GM12878 (cell line): Measurements from ENCODE around the gene ATXN2. TPM values are rescaled to one million over a fixed set of nuclear protein-coding genes. Genes with fewer than 3 reads are reported as not detected.

Source experiments
- BHLHE40 ChIP-seq, 2 experiments: fragments of 450-650 bp in 1 of 2; IDR thresholded peaks; 2 replicates each; pipeline ENCODE4 v1.6.1; 2011 to 2017; ENCODE audit warnings: low read depth in 2 of 2, borderline replicate concordance in 1 of 2, improper control_type of control experiment in 1 of 2, low read length in 1 of 2, mild to moderate bottlenecking in 1 of 2
- BMI1 ChIP-seq: fragments of 450-650 bp; IDR thresholded peaks from 2 replicates; pipeline ENCODE4 v1.6.1; 2016; ENCODE audit warnings: mild to moderate bottlenecking, moderate library complexity, borderline replicate concordance
- EGR1 ChIP-seq, 2 experiments: IDR thresholded peaks; 1 replicate in 1 of 2; 2 replicates in 1 of 2; pipeline ENCODE4 v1.6.1; 2011 to 2012; ENCODE audit warnings: low read depth in 2 of 2, low read length in 2 of 2, borderline replicate concordance in 1 of 2, mild to moderate bottlenecking in 1 of 2, moderate library complexity in 1 of 2
- HCFC1 ChIP-seq: fragments of 150-350 bp; IDR thresholded peaks from 2 replicates; pipeline ENCODE4 v1.6.1; 2014; ENCODE audit warnings: low read length
- MYC ChIP-seq: IDR thresholded peaks from 2 replicates; pipeline ENCODE4 v1.6.1; 2011; ENCODE audit warnings: mild to moderate bottlenecking, low read length, moderate library complexity, inconsistent platforms; ENCODE audit not compliant: insufficient read depth, insufficient replicate concordance, insufficient read length, severe bottlenecking
- NFYB ChIP-seq: IDR thresholded peaks from 2 replicates; pipeline ENCODE4 v1.6.1; 2011; ENCODE audit warnings: low read depth, mild to moderate bottlenecking, low read length, improper control_type of control experiment, moderate library complexity; ENCODE audit not compliant: insufficient read depth
- NR2C2 ChIP-seq: IDR thresholded peaks from 2 replicates; pipeline ENCODE4 v1.6.1; 2011; ENCODE audit warnings: borderline replicate concordance, low read depth; ENCODE audit not compliant: control insufficient read depth, insufficient read length
- NR2F1 ChIP-seq: fragments of 450-650 bp; conservative IDR thresholded peaks from 2 replicates; pipeline ENCODE4 v1.6.1; 2017; ENCODE audit warnings: mild to moderate bottlenecking
- RELA ChIP-seq: fragments of 450-650 bp; IDR thresholded peaks from 2 replicates; pipeline ENCODE4 v1.8.0; 2014; ENCODE audit warnings: borderline replicate concordance; ENCODE audit not compliant: partially characterized antibody
- SMC3 ChIP-seq: IDR thresholded peaks from 2 replicates; pipeline ENCODE4 v1.6.1; 2011; ENCODE audit warnings: low read length, improper control_type of control experiment, borderline replicate concordance
- TARDBP ChIP-seq: IDR thresholded peaks from 2 replicates; pipeline ENCODE4 v1.6.1; 2016; ENCODE audit warnings: borderline replicate concordance
- ZNF24 ChIP-seq: fragments of 450-650 bp; IDR thresholded peaks from 2 replicates; pipeline ENCODE4 v1.6.1; 2017; ENCODE audit warnings: antibody characterized with exemption, mild to moderate bottlenecking
- polyA plus RNA-seq, 11 experiments: library from polyadenylated mRNA; depleted of rRNA in 4 of 11; unstranded in 6 of 11; stranded (reverse) in 5 of 11; fragments of >200 nt; fragmentation: Nextera tagmentation in 4 of 11; fragmentation: Illumina TruSeq in 1 of 11; extraction: Ambion mirVana in 4 of 11; extraction: Trizol in 1 of 11; gene quantifications; 1 replicate in 1 of 11; 2 replicates in 10 of 11; pipeline versions ENCODE4 v1.2.1 to v1.2.3, GENCODE V29; 2011 to 2016; ENCODE audit warnings: inconsistent platforms in 2 of 11, missing spikeins in 2 of 11, low read depth in 1 of 11
- total RNA-seq, 4 experiments: library from RNA; depleted of rRNA in 3 of 4; stranded (reverse); fragments of >200 nt in 3 of 4; fragmentation: Illumina TruSeq in 1 of 4; extraction: Trizol in 1 of 4; gene quantifications; 2 replicates each; pipeline versions ENCODE4 v1.2.1 to v1.2.3, GENCODE V29; 2013 to 2021
- TF ChIP-seq, protein P1 (sequence below): IDR thresholded peaks from 2 replicates; pipeline ENCODE4 v1.6.1; 2012; ENCODE audit warnings: mild to moderate bottlenecking, low read depth, low read length
- TF ChIP-seq, protein P2 (sequence below): fragments of 450-650 bp; IDR thresholded peaks from 2 replicates; pipeline ENCODE4 v1.6.1; 2018; ENCODE audit warnings: borderline replicate concordance, mild to moderate bottlenecking; ENCODE audit not compliant: partially characterized antibody
- TF ChIP-seq, protein P3 (sequence below): IDR thresholded peaks from 2 replicates; pipeline ENCODE4 v1.6.1; 2012; ENCODE audit warnings: low read depth, low read length, improper control_type of control experiment
- TF ChIP-seq, protein P4 (sequence below): fragments of 450-650 bp; IDR thresholded peaks from 2 replicates; pipeline ENCODE4 v1.6.1; 2017; ENCODE audit warnings: mild to moderate bottlenecking
- TF ChIP-seq, protein P5 (sequence below): IDR thresholded peaks from 2 replicates; pipeline ENCODE4 v1.6.1; 2012; ENCODE audit warnings: low read depth, low read length, improper control_type of control experiment

The ATXN2 gene
- total and polyA plus RNA-seq, 10 of the 15 experiments (the other 5 are each of a cell fraction or from before 2014, with no cell fraction given) = 8.8 to 31.5 (median 19.0) TPM

DNA sequence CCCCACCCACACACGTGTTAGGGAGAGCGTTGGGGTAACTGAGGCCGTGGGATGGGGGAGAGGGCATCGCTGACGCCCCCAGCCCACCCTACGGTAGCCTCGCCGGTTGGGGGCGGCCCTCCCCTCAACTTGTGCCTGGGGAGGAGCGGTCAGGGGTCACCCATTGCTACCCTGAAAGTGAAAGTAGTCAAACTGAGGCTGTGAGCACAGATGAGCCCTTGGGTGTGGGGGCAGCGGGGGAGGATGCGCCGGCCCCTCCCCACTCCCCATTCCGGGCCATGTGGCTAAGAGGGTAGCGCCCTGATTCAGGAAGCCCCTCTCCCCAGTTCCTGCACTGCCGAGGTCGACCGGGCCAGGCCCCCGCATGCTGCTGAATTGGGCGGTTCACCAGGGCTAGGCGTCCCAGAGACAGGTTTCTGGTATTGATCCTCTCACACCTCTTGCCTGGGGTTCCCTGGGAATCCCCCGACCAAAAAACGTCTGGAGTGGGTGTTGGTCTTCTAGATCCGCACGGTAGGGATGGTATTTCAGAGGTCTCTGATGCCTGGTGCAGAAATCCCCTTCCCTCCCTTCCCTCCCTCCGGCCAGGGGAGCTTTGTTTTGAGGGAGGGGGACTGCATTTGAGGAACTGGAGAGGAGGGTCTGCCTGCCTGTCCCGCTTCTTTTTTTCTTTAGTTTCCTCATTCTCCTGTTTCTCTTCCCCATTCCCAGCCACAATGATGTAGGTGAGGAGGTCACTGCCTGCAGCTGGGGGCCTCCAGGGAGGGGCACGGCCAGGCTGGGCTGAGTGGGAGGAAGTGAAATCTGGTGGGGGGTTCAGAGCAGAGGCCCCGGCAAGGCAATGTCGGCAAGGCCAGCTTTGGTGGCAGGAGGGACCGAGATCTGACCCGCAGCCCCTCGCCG, 192.4 kb downstream of the ATXN2 start (continued):
- TF ChIP-seq, protein P1, sequence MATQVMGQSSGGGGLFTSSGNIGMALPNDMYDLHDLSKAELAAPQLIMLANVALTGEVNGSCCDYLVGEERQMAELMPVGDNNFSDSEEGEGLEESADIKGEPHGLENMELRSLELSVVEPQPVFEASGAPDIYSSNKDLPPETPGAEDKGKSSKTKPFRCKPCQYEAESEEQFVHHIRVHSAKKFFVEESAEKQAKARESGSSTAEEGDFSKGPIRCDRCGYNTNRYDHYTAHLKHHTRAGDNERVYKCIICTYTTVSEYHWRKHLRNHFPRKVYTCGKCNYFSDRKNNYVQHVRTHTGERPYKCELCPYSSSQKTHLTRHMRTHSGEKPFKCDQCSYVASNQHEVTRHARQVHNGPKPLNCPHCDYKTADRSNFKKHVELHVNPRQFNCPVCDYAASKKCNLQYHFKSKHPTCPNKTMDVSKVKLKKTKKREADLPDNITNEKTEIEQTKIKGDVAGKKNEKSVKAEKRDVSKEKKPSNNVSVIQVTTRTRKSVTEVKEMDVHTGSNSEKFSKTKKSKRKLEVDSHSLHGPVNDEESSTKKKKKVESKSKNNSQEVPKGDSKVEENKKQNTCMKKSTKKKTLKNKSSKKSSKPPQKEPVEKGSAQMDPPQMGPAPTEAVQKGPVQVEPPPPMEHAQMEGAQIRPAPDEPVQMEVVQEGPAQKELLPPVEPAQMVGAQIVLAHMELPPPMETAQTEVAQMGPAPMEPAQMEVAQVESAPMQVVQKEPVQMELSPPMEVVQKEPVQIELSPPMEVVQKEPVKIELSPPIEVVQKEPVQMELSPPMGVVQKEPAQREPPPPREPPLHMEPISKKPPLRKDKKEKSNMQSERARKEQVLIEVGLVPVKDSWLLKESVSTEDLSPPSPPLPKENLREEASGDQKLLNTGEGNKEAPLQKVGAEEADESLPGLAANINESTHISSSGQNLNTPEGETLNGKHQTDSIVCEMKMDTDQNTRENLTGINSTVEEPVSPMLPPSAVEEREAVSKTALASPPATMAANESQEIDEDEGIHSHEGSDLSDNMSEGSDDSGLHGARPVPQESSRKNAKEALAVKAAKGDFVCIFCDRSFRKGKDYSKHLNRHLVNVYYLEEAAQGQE = no peak
- TF ChIP-seq, protein P2, sequence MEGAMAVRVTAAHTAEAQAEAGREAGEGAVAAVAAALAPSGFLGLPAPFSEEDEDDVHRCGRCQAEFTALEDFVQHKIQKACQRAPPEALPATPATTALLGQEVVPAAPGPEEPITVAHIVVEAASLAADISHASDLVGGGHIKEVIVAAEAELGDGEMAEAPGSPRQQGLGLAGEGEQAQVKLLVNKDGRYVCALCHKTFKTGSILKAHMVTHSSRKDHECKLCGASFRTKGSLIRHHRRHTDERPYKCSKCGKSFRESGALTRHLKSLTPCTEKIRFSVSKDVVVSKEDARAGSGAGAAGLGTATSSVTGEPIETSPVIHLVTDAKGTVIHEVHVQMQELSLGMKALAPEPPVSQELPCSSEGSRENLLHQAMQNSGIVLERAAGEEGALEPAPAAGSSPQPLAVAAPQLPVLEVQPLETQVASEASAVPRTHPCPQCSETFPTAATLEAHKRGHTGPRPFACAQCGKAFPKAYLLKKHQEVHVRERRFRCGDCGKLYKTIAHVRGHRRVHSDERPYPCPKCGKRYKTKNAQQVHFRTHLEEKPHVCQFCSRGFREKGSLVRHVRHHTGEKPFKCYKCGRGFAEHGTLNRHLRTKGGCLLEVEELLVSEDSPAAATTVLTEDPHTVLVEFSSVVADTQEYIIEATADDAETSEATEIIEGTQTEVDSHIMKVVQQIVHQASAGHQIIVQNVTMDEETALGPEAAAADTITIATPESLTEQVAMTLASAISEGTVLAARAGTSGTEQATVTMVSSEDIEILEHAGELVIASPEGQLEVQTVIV = no peak
- no peak for TF ChIP-seq RELA
- no peak for TF ChIP-seq BMI1
- TF ChIP-seq BHLHE40 (IDR thresholded peaks at IDR 0.05; ENCODE audit: borderline replicate concordance in 1 of 2, low read depth in 2 of 2, low read length in 1 of 2) = peak in 1 of 2 experiments; percentile 23; a peak in 1 of 4 replicates
- TF ChIP-seq NR2F1 = peak; percentile 71
- TF ChIP-seq, protein P3, sequence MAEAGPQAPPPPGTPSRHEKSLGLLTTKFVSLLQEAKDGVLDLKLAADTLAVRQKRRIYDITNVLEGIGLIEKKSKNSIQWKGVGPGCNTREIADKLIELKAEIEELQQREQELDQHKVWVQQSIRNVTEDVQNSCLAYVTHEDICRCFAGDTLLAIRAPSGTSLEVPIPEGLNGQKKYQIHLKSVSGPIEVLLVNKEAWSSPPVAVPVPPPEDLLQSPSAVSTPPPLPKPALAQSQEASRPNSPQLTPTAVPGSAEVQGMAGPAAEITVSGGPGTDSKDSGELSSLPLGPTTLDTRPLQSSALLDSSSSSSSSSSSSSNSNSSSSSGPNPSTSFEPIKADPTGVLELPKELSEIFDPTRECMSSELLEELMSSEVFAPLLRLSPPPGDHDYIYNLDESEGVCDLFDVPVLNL = no peak
- TF ChIP-seq TARDBP = 0 out of 2 replicates have a peak, but pooled peaks have one; percentile 29
- TF ChIP-seq, protein P4, sequence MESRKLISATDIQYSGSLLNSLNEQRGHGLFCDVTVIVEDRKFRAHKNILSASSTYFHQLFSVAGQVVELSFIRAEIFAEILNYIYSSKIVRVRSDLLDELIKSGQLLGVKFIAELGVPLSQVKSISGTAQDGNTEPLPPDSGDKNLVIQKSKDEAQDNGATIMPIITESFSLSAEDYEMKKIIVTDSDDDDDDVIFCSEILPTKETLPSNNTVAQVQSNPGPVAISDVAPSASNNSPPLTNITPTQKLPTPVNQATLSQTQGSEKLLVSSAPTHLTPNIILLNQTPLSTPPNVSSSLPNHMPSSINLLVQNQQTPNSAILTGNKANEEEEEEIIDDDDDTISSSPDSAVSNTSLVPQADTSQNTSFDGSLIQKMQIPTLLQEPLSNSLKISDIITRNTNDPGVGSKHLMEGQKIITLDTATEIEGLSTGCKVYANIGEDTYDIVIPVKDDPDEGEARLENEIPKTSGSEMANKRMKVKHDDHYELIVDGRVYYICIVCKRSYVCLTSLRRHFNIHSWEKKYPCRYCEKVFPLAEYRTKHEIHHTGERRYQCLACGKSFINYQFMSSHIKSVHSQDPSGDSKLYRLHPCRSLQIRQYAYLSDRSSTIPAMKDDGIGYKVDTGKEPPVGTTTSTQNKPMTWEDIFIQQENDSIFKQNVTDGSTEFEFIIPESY = no peak
- TF ChIP-seq NFYB = no peak
- TF ChIP-seq HCFC1 = no peak
- TF ChIP-seq NR2C2 = no peak
- TF ChIP-seq MYC = no peak
- no peak for TF ChIP-seq SMC3
- TF ChIP-seq, protein P5, sequence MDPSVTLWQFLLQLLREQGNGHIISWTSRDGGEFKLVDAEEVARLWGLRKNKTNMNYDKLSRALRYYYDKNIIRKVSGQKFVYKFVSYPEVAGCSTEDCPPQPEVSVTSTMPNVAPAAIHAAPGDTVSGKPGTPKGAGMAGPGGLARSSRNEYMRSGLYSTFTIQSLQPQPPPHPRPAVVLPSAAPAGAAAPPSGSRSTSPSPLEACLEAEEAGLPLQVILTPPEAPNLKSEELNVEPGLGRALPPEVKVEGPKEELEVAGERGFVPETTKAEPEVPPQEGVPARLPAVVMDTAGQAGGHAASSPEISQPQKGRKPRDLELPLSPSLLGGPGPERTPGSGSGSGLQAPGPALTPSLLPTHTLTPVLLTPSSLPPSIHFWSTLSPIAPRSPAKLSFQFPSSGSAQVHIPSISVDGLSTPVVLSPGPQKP = no peak
- TF ChIP-seq ZNF24 = 0 out of 2 replicates have a peak, but pooled peaks have one; percentile 25
- peak in 1 of 2 experiments; percentile 20; a peak in 1 of 3 replicates for TF ChIP-seq EGR1 (IDR thresholded peaks at IDR 0.05; ENCODE audit: borderline replicate concordance in 1 of 2, low read depth in 2 of 2, low read length in 2 of 2)
